Glutamatergic neuron (in vitro differentiated cells): ENCODE measurements around the gene SLC10A7. TPM values are rescaled to one million over a fixed set of nuclear protein-coding genes. Genes with fewer than 3 reads are reported as not detected.

Experiments
- DNase-seq: peaks from one replicate; pipeline ENCODE4 v3.0.0; 2022
- H3K27ac Mint-ChIP-seq: one replicate; pipeline ENCODE4 v1.8.0; 2020; ENCODE audit warnings: mild to moderate bottlenecking, mixed read lengths, inconsistent platforms; ENCODE audit not compliant: unreplicated experiment
- H3K27me3 Mint-ChIP-seq: one replicate; pipeline ENCODE4 v1.8.0; 2020; ENCODE audit warnings: mild to moderate bottlenecking, moderate library complexity, mixed read lengths, inconsistent platforms; ENCODE audit not compliant: unreplicated experiment
- H3K36me3 Mint-ChIP-seq: one replicate; pipeline ENCODE4 v1.8.0; 2020; ENCODE audit warnings: mild to moderate bottlenecking, mixed read lengths, inconsistent platforms; ENCODE audit not compliant: unreplicated experiment
- H3K4me1 Mint-ChIP-seq: one replicate; pipeline ENCODE4 v1.8.0; 2020; ENCODE audit warnings: mild to moderate bottlenecking, low read depth, mixed read lengths, inconsistent platforms; ENCODE audit not compliant: unreplicated experiment
- H3K4me3 Mint-ChIP-seq: one replicate; pipeline ENCODE4 v1.8.0; 2020; ENCODE audit warnings: mild to moderate bottlenecking, mixed read lengths, inconsistent platforms; ENCODE audit not compliant: unreplicated experiment
- H3K9me3 Mint-ChIP-seq: one replicate; pipeline ENCODE4 v1.8.0; 2020; ENCODE audit warnings: mild to moderate bottlenecking, moderate library complexity, mixed read lengths, inconsistent platforms; ENCODE audit not compliant: unreplicated experiment
- total RNA-seq: library from RNA; stranded (reverse); fragmentation: NEBNext Ultra II Directional; extraction: Animal tissue kit (Norgen Biotek cat#: 25700); gene quantifications from one replicate; pipeline ENCODE4 v1.2.1, GENCODE V29; 2021; ENCODE audit not compliant: unreplicated experiment
- TF ChIP-seq, protein P1 (sequence below): fragments of 200-600 bp; sonication (generic); IDR thresholded peaks from one replicate; pipeline ENCODE4 v1.5.0; 2021; ENCODE audit not compliant: partially characterized antibody, unreplicated experiment

SLC10A7 gene
- total RNA-seq, 1 donor from 2014 or later, result 13.5 TPM

DNA sequence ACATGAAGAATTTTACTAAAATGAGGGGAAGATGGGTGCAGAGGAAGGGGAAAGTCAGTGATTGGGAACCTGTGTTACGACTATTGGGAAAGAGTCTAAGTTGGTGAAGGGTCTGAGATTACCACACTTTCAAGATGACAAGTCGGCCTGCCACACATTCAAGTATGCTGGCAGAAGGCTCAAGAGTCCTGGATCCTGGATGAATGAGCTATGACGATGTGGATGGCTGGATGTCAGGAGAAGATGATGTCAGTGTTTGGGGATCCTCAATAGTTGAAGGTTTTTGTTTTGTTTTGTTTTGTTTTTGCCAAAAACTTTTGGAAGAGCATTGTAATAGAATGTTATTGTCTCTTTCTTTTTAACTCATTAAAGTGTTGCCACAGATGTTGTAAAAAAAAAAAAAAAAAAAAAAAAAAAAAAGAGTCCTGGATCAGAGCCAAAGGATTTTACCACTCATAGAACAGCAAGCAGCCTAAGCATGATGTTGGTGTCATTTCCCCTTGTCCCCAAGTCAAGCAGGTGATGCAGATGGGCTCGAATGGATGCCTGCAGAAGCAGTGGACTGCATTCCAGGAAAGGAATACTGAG lies 186.8 kb downstream of the SLC10A7 start:
- Mint-ChIP-seq H3K4me1 (no peaks in the 10 kb centered on the region), H3K9me3 (no peaks in the 10 kb centered on the region), H3K4me3 (no peak overlapping the region), H3K27me3 (no peaks in the 10 kb centered on the region), H3K27ac (no peak overlapping the region), H3K36me3 (no peaks in the 10 kb centered on the region)
- DNase-seq, result no peak
- TF ChIP-seq, protein P1, sequence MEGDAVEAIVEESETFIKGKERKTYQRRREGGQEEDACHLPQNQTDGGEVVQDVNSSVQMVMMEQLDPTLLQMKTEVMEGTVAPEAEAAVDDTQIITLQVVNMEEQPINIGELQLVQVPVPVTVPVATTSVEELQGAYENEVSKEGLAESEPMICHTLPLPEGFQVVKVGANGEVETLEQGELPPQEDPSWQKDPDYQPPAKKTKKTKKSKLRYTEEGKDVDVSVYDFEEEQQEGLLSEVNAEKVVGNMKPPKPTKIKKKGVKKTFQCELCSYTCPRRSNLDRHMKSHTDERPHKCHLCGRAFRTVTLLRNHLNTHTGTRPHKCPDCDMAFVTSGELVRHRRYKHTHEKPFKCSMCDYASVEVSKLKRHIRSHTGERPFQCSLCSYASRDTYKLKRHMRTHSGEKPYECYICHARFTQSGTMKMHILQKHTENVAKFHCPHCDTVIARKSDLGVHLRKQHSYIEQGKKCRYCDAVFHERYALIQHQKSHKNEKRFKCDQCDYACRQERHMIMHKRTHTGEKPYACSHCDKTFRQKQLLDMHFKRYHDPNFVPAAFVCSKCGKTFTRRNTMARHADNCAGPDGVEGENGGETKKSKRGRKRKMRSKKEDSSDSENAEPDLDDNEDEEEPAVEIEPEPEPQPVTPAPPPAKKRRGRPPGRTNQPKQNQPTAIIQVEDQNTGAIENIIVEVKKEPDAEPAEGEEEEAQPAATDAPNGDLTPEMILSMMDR, result no peak

DNA sequence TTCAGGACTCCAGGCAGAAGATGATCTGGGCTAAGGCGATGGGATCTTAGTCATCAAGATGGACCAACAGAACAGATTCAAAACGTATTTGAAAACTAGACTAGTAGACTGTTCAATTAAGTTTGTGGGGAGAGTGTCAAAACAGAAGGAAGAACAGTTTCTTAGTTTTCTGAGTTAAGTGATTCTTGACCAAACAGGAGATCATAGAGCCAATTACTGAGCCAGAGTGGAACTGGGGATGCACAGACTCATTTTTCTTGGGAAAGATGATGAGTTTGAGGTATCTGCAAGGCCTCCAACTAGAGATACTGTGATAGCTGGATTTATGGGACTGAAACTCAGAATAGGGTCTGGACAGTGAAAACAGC lies 187.9 kb downstream of the SLC10A7 start:
- no peak for DNase-seq
- no peaks in the 10 kb centered on the region for H3K9me3 Mint-ChIP-seq
- no peaks in the 10 kb centered on the region for H3K27me3 Mint-ChIP-seq
- H3K27ac Mint-ChIP-seq, result no peak overlapping the region
- no peaks in the 10 kb centered on the region for H3K4me1 Mint-ChIP-seq
- no peaks in the 10 kb centered on the region for H3K36me3 Mint-ChIP-seq
- TF ChIP-seq, protein P1, result no peak
- H3K4me3 Mint-ChIP-seq, result no peak overlapping the region

DNA sequence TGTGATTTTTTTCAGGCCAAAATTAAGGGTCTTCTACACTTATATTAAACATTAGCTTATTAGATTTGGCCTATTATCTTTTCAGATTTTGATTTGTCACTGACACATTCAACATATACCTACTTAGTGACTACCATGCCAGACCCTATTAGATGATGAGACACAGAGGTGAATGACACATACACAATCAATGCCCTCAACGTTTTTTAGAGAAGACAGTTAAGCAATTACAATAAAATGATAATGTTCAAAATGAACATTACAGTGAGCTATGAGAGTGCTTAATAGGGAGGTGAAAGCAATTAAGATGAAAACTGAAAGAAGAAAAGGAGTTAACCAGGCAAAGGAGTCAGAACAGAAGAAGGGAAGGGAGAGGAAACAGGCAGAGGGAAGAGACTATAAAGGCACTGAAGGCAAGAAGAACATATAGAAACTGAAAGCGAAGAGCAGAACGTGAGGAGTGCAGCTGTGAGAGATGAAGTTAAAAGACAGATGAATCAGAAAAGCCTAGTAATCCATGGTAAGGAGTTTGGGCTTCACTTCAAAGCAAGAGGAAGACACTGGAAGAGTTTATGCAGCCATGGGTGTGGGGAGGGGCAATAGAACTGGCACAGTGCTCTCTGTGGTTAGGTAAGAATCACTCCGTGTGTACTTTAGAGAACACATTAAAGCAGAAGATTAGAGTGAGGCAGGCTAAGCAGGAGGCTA lies 188.4 kb downstream of the SLC10A7 start:
- Mint-ChIP-seq H3K27me3 (no peaks in the 10 kb centered on the region), H3K4me1 (no peaks in the 10 kb centered on the region), H3K4me3 (no peak overlapping the region), H3K27ac (no peak overlapping the region), H3K36me3 (no peaks in the 10 kb centered on the region), H3K9me3 (peaks cover 3% of the 10 kb centered on the region)
- TF ChIP-seq, protein P1, result no peak
- no peak for DNase-seq

DNA sequence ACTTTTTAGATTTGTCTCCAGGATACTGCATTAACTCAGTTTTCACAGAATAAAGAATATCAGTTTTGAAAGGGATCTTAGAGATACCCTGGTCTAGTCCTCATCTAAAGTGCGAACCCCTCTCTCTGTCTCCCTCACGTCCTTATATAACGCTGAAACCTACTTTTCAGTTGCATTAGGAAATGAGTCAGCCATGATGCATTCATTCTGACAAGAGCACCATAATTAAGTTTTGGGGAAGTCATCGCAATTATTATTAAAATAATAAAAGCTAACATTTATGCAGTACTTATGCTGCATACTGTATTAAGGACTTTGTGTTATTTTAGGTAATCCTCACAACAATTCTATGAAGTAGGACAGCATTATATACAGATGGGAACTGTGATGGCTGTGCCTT lies 191.3 kb downstream of the SLC10A7 start:
- TF ChIP-seq, protein P1, result no peak
- Mint-ChIP-seq H3K4me3 (no peak overlapping the region), H3K9me3 (peaks cover 3% of the 10 kb centered on the region), H3K27me3 (no peaks in the 10 kb centered on the region), H3K36me3 (no peaks in the 10 kb centered on the region), H3K27ac (no peak overlapping the region), H3K4me1 (no peaks in the 10 kb centered on the region)
- DNase-seq, result no peak

DNA sequence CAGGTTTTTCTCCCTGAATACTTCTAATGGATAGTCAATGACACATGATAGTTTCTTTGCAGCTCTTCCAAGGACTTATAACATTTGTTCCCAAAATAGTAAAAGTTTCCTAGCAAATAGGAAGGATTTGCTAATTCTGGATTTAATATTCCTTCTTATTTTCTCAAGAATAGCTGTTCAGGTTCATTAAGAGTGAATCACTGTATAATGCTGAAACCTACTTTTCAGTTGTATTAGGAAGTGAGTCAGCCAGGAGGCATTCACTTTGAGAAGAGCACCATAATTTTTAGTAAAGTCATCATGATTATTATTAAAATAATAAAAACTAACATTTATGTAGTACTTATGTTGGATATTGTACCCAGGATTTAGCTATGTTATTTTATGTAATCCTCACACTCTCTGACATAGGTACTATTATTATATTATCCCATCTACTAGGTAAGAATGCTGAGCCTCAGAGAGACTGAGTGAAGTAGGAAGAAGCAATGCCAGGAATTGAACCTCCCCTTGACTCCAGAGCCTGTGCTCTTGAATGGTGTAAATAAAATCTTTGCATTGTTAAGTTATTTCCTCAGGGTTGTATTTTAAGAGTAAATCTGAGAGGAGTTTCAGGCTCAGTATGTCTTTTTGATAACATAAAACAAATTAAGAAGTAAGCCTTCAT lies 192.6 kb downstream of the SLC10A7 start:
- TF ChIP-seq, protein P1, result no peak
- H3K4me3 Mint-ChIP-seq, result no peak overlapping the region
- H3K9me3 Mint-ChIP-seq, result peaks cover 3% of the 10 kb centered on the region

More for the DNA sequence above, 192.6 kb downstream of the SLC10A7 start:
- no peak for DNase-seq
- Mint-ChIP-seq H3K4me1 (no peaks in the 10 kb centered on the region), H3K36me3 (no peaks in the 10 kb centered on the region), H3K27me3 (no peaks in the 10 kb centered on the region), H3K27ac (no peak overlapping the region)
